ENCODE results near the gene DDX49.

GRCh38 chr19:18901491-18901890 is 18.0 kb upstream of the DDX49 start:
- TF ChIP-seq CTCF (IDR thresholded peaks at IDR 0.05 in 8 of 11, conservative IDR thresholded peaks at IDR 0.05 in 3 of 11) (no peak), POLR2AphosphoS5 (IDR thresholded peaks at IDR 0.05) (no peak)
